ENCODE results near the gene ARHGAP26. TPM values are rescaled to one million over a fixed set of nuclear protein-coding genes. Genes with fewer than 3 reads are reported as not detected.

ARHGAP26 gene
- total RNA-seq, 1 experiment from 2014 or later: 34.5 TPM

DNA sequence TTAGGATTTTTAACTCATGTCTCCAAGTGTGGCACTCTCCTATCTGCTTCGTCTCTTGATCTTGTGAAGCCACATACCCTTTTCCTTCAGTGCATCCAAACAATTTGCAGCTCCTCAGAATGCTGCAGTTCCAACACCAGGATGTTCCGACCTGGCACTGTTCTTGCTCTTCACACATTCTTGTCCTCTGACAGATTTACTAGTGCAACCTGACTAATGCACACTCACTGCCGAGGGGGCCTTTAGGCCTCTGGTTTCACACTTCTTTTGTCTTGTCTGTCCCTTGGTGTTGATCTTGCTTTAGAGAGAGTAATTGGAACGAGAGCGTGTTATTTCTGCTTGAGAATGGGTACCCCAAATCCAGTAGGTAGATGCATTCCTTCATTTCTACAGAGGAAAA lies 15.0 kb downstream of the ARHGAP26 start:
- ATAC-seq: no peak
- Histone ChIP-seq H3K9me2 (ENCODE audit: insufficient read depth) (no peaks in the 10 kb centered on the region), H3K4me2 (ENCODE audit: low read length) (no peak overlapping the region), H3K79me2 (ENCODE audit: insufficient read depth, low read length) (peaks cover 7% of the 10 kb centered on the region; the same call in 1 of the 2 replicates), H4K20me1 (ENCODE audit: insufficient read depth) (no peaks in the 10 kb centered on the region), H3K36me3 (ENCODE audit: control insufficient read depth in 1 of 2, insufficient read depth in 2 of 2, low read length in 2 of 2) (no peaks in the 10 kb centered on the region), H3K27me3 (ENCODE audit: insufficient read depth, low read length) (no peaks in the 10 kb centered on the region), H3K9ac (ENCODE audit: low read length) (no peak overlapping the region), H3K4me3 (replicated peaks in 1 of 2; ENCODE audit: low read depth in 1 of 2, low read length in 2 of 2) (no peak overlapping the region), H2AFZ (ENCODE audit: low read depth, low read length, poor library complexity, severe bottlenecking) (no peak overlapping the region), H3K4me1 (ENCODE audit: control insufficient read depth in 1 of 2, insufficient read depth in 2 of 2, low read length in 2 of 2) (peaks cover 11 to 21% of the 10 kb centered on the region in 2 experiments; a peak in 2 of 4 replicates), H3K27ac (ENCODE audit: low read depth, low read length) (no peak overlapping the region), H3K9me3 (ENCODE audit: control insufficient read depth in 1 of 2, insufficient read depth in 1 of 2, low read depth in 1 of 2, low read length in 2 of 2) (no peaks in the 10 kb centered on the region)
- intact Hi-C loops (cut with micrococcal nuclease): no loop called here
- ChIA-PET CTCF (no interaction called here), POLR2A (interaction anchor here (1.1 kb wide), 1 partner anchor 15 kb away, joined by 3 read pairs; the partner anchor contains the start of gene ARHGAP26), RAD21 (ENCODE audit: low non-redundant PET in 1 of 2, low total read pairs in 2 of 2, uncharacterized antibody in 2 of 2, unreplicated experiment in 2 of 2) (no interaction called here)
- no peak for DNase-seq (ENCODE audit: low read depth, low spot score)
- no TSS peak for BruUV-seq (replicated peaks)
- no peak for TF ChIP-seq ELF1 (IDR thresholded peaks at IDR 0.05; ENCODE audit: borderline replicate concordance, low read depth)
- TF ChIP-seq CBX3 (IDR thresholded peaks at IDR 0.05; ENCODE audit: low read depth): no peak
- no peak for TF ChIP-seq ZFX (IDR thresholded peaks at IDR 0.05)
- TF ChIP-seq ZNF274 (IDR thresholded peaks at IDR 0.05; ENCODE audit: low read depth, low read length): no peak
- no peak for TF ChIP-seq EZH2phosphoT487 (IDR thresholded peaks at IDR 0.05; ENCODE audit: borderline replicate concordance)
- TF ChIP-seq, protein P1, sequence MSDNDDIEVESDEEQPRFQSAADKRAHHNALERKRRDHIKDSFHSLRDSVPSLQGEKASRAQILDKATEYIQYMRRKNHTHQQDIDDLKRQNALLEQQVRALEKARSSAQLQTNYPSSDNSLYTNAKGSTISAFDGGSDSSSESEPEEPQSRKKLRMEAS (IDR thresholded peaks at IDR 0.05): no peak
- no peak for TF ChIP-seq FOSL1 (IDR thresholded peaks at IDR 0.05; ENCODE audit: low read depth)
- no peak for TF ChIP-seq POLR2AphosphoS5 (IDR thresholded peaks at IDR 0.05; ENCODE audit: low read depth, low read length)
- TF ChIP-seq EZH2 (IDR thresholded peaks at IDR 0.05): no peak
- TF ChIP-seq SIN3A (IDR thresholded peaks at IDR 0.05; ENCODE audit: low read depth): no peak
- no peak for TF ChIP-seq CEBPB (IDR thresholded peaks at IDR 0.05; ENCODE audit: low read depth)
- no peak for TF ChIP-seq TCF7L2 (IDR thresholded peaks at IDR 0.05; ENCODE audit: borderline replicate concordance, extremely low read depth, insufficient read depth, insufficient read length)
- TF ChIP-seq, protein P2, sequence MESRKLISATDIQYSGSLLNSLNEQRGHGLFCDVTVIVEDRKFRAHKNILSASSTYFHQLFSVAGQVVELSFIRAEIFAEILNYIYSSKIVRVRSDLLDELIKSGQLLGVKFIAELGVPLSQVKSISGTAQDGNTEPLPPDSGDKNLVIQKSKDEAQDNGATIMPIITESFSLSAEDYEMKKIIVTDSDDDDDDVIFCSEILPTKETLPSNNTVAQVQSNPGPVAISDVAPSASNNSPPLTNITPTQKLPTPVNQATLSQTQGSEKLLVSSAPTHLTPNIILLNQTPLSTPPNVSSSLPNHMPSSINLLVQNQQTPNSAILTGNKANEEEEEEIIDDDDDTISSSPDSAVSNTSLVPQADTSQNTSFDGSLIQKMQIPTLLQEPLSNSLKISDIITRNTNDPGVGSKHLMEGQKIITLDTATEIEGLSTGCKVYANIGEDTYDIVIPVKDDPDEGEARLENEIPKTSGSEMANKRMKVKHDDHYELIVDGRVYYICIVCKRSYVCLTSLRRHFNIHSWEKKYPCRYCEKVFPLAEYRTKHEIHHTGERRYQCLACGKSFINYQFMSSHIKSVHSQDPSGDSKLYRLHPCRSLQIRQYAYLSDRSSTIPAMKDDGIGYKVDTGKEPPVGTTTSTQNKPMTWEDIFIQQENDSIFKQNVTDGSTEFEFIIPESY (IDR thresholded peaks at IDR 0.05; ENCODE audit: extremely low read depth, insufficient replicate concordance, low read length): no peak
- TF ChIP-seq SP1 (IDR thresholded peaks at IDR 0.05; ENCODE audit: low read depth): no peak
